Ishikawa (cell line): ENCODE data around the gene ARHGAP11A.
A peak's percentile ranks its signal among the peaks of the same experiment; 100 is the strongest.

Source experiments
- CEBPB ChIP-seq: IDR thresholded peaks from 2 replicates; pipeline ENCODE4 v1.6.1; 2012
- CREB1 ChIP-seq: IDR thresholded peaks from 2 replicates; pipeline ENCODE4 v1.6.1; 2012; ENCODE audit warnings: low read depth
- EGR1 ChIP-seq: IDR thresholded peaks from 2 replicates; pipeline ENCODE4 v1.6.1; 2012
- EP300 ChIP-seq: IDR thresholded peaks from 2 replicates; pipeline ENCODE4 v1.6.1; 2012; ENCODE audit warnings: borderline replicate concordance
- FOXM1 ChIP-seq: IDR thresholded peaks from 2 replicates; pipeline ENCODE4 v1.6.1; 2012; ENCODE audit warnings: low read depth, borderline replicate concordance
- MAX ChIP-seq: IDR thresholded peaks from 2 replicates; pipeline ENCODE4 v1.6.1; 2012
- NFIC ChIP-seq: IDR thresholded peaks from 2 replicates; pipeline ENCODE4 v1.6.1; 2012
- RAD21 ChIP-seq: IDR thresholded peaks from 2 replicates; pipeline ENCODE4 v1.6.1; 2012; ENCODE audit warnings: low read depth
- REST ChIP-seq: IDR thresholded peaks from 2 replicates; pipeline ENCODE4 v1.6.1; 2012; ENCODE audit warnings: low read depth, mild to moderate bottlenecking
- TAF1 ChIP-seq: IDR thresholded peaks from 2 replicates; pipeline ENCODE4 v1.6.1; 2012; ENCODE audit warnings: low read depth, mild to moderate bottlenecking
- TCF12 ChIP-seq: IDR thresholded peaks from 2 replicates; pipeline ENCODE4 v1.6.1; 2012; ENCODE audit warnings: low read depth
- TEAD4 ChIP-seq: IDR thresholded peaks from 2 replicates; pipeline ENCODE4 v1.6.1; 2012
- USF1 ChIP-seq: IDR thresholded peaks from 2 replicates; pipeline ENCODE4 v1.6.1; 2012
- YY1 ChIP-seq: IDR thresholded peaks from 2 replicates; pipeline ENCODE4 v1.6.1; 2012; ENCODE audit warnings: low read depth
- ZBTB7A ChIP-seq: IDR thresholded peaks from 2 replicates; pipeline ENCODE4 v1.6.1; 2012; ENCODE audit warnings: low read depth

ARHGAP11A gene

GRCh38 chr15:32663671-32664070, 48.4 kb downstream of the ARHGAP11A start:
- TF ChIP-seq TCF12 (no peak), ZBTB7A (no peak)

- no peak for TF ChIP-seq YY1
- TF ChIP-seq NFIC: no peak
- TF ChIP-seq MAX: no peak
- TF ChIP-seq TAF1: no peak
- no peak for TF ChIP-seq CEBPB
- no peak for TF ChIP-seq ZBTB7A
- TF ChIP-seq FOXM1: no peak
- no peak for TF ChIP-seq EP300
Observed at GRCh38 chr15:32664796-32665195, 49.5 kb downstream of the ARHGAP11A start.

- TF ChIP-seq CREB1 (no peak), REST (no peak), TCF12 (no peak), TAF1 (no peak), CEBPB (no peak), FOXM1 (no peak)
Observed at GRCh38 chr15:32667321-32667720, 52.0 kb downstream of the ARHGAP11A start.

- TF ChIP-seq TCF12: no peak
- no peak for TF ChIP-seq FOXM1
- no peak for TF ChIP-seq EP300
- no peak for TF ChIP-seq MAX
- TF ChIP-seq NFIC: no peak
- no peak for TF ChIP-seq ZBTB7A
- no peak for TF ChIP-seq REST
- TF ChIP-seq TEAD4: peak; percentile 37; the same call in 1 of the 2 replicates
- no peak for TF ChIP-seq EGR1
Observed at GRCh38 chr15:32668942-32669341, 53.6 kb downstream of the ARHGAP11A start.

GRCh38 chr15:32669896-32670611, 54.8 kb downstream of the ARHGAP11A start:
- TF ChIP-seq MAX (no peak), TEAD4 (no peak), TAF1 (no peak), NFIC (no peak), REST (no peak)

GRCh38 chr15:32670623-32671022, 55.3 kb downstream of the ARHGAP11A start:
- TF ChIP-seq NFIC (no peak), ZBTB7A (no peak), YY1 (no peak), EGR1 (no peak), RAD21 (no peak), EP300 (no peak), USF1 (no peak), MAX (no peak), TCF12 (no peak), CEBPB (no peak), CREB1 (no peak), FOXM1 (no peak), REST (no peak), TAF1 (no peak), TEAD4 (no peak)
